WTC11 (cell line): ENCODE results near the gene PDE3B. TPM values are rescaled to one million over a fixed set of nuclear protein-coding genes. Genes with fewer than 3 reads are reported as not detected.

Experiments
- ATF1 ChIP-seq: sonication (generic); formaldehyde crosslinking; IDR thresholded peaks from 2 replicates; pipeline ENCODE4 v1.8.1; 2023; ENCODE audit warnings: mild to moderate bottlenecking, moderate library complexity, missing genetic modification reagents
- CREB1 ChIP-seq: sonication (generic); formaldehyde crosslinking; IDR thresholded peaks from 2 replicates; pipeline ENCODE4 v1.8.0; 2023; ENCODE audit warnings: mild to moderate bottlenecking, missing genetic modification reagents
- E2F1 ChIP-seq: sonication (generic); formaldehyde crosslinking; IDR thresholded peaks from 2 replicates; pipeline ENCODE4 v1.8.0; 2022; ENCODE audit warnings: mild to moderate bottlenecking, missing genetic modification reagents
- ELF4 ChIP-seq: sonication (generic); formaldehyde crosslinking; IDR thresholded peaks from 2 replicates; pipeline ENCODE4 v1.8.1; 2022; ENCODE audit warnings: low read depth, mild to moderate bottlenecking, moderate library complexity, missing genetic modification reagents
- EMX1 ChIP-seq: fragments of 250-450 bp; sonication (Bioruptor Pico); IDR thresholded peaks from 2 replicates; pipeline ENCODE4 v1.8.0; 2021; ENCODE audit warnings: mild to moderate bottlenecking
- GTF2I ChIP-seq: fragments of 250-450 bp; sonication (Bioruptor Pico); conservative IDR thresholded peaks from 2 replicates; pipeline ENCODE4 v1.4.0; 2021; ENCODE audit warnings: mild to moderate bottlenecking
- JAZF1 ChIP-seq: fragments of 250-450 bp; sonication (Bioruptor Pico); IDR thresholded peaks from 2 replicates; pipeline ENCODE4 v1.9.0; 2021; ENCODE audit warnings: moderate library complexity, mild to moderate bottlenecking, inconsistent platforms
- KAT7 ChIP-seq: sonication (generic); formaldehyde crosslinking; IDR thresholded peaks from 2 replicates; pipeline ENCODE4 v1.8.1; 2023; ENCODE audit warnings: missing genetic modification reagents, mild to moderate bottlenecking, borderline replicate concordance
- MYBL2 ChIP-seq: sonication (generic); formaldehyde crosslinking; IDR thresholded peaks from 2 replicates; pipeline ENCODE4 v1.8.1; 2023; ENCODE audit warnings: mild to moderate bottlenecking, moderate library complexity, missing genetic modification reagents
- NFYB ChIP-seq: sonication (generic); formaldehyde crosslinking; conservative IDR thresholded peaks from 2 replicates; pipeline ENCODE4 v1.8.0; 2022; ENCODE audit warnings: low read depth, missing genetic modification reagents
- NR2C2 ChIP-seq: sonication (generic); formaldehyde crosslinking; IDR thresholded peaks from 2 replicates; pipeline ENCODE4 v1.8.0; 2022; ENCODE audit warnings: mild to moderate bottlenecking, missing genetic modification reagents
- PRRX2 ChIP-seq: fragments of 250-450 bp; sonication (Bioruptor Pico); IDR thresholded peaks from 2 replicates; pipeline ENCODE4 v1.8.0; 2021; ENCODE audit warnings: mild to moderate bottlenecking
- TEAD4 ChIP-seq: sonication (generic); formaldehyde crosslinking; IDR thresholded peaks from 2 replicates; pipeline ENCODE4 v1.8.0; 2022; ENCODE audit warnings: mild to moderate bottlenecking, missing genetic modification reagents
- TP53 ChIP-seq: sonication (generic); formaldehyde crosslinking; IDR thresholded peaks from 2 replicates; pipeline ENCODE4 v1.8.1; 2023; ENCODE audit warnings: mild to moderate bottlenecking, missing genetic modification reagents
- ZBTB21 ChIP-seq: sonication (generic); formaldehyde crosslinking; IDR thresholded peaks from 2 replicates; pipeline ENCODE4 v1.8.1; 2023; ENCODE audit warnings: mild to moderate bottlenecking, missing genetic modification reagents, borderline replicate concordance
- ZBTB43 ChIP-seq: sonication (generic); formaldehyde crosslinking; IDR thresholded peaks from 2 replicates; pipeline ENCODE4 v1.8.1; 2023; ENCODE audit warnings: mild to moderate bottlenecking, missing genetic modification reagents
- ZNF219 ChIP-seq: sonication (generic); formaldehyde crosslinking; IDR thresholded peaks from 2 replicates; pipeline ENCODE4 v1.8.0; 2023; ENCODE audit warnings: missing genetic modification reagents, mild to moderate bottlenecking, borderline replicate concordance
- ZNF232 ChIP-seq: sonication (generic); formaldehyde crosslinking; IDR thresholded peaks from 2 replicates; pipeline ENCODE4 v1.8.0; 2022; ENCODE audit warnings: mild to moderate bottlenecking, missing genetic modification reagents
- ZNF416 ChIP-seq: fragments of 250-450 bp; sonication (Bioruptor Pico); IDR thresholded peaks from 2 replicates; pipeline ENCODE4 v1.9.0; 2021; ENCODE audit warnings: mild to moderate bottlenecking, inconsistent platforms
- ZNF425 ChIP-seq: fragments of 250-450 bp; sonication (Bioruptor Pico); conservative IDR thresholded peaks from 2 replicates; pipeline ENCODE4 v1.9.0; 2021; ENCODE audit warnings: mild to moderate bottlenecking
- total RNA-seq: library from RNA; stranded (reverse); gene quantifications from 3 replicates; pipeline ENCODE4 v1.2.3, GENCODE V29; 2021
- TF ChIP-seq, protein P1 (sequence below): sonication (generic); formaldehyde crosslinking; IDR thresholded peaks from 2 replicates; pipeline ENCODE4 v1.8.1; 2022; ENCODE audit warnings: low read depth, mild to moderate bottlenecking, moderate library complexity, missing genetic modification reagents, borderline replicate concordance
- TF ChIP-seq, protein P2 (sequence below): fragments of 250-450 bp; sonication (Bioruptor Pico); IDR thresholded peaks from 2 replicates; pipeline ENCODE4 v1.9.0; 2021; ENCODE audit warnings: mild to moderate bottlenecking, borderline replicate concordance
- TF ChIP-seq, protein P3 (sequence below): fragments of 250-450 bp; sonication (Bioruptor Pico); IDR thresholded peaks from 2 replicates; pipeline ENCODE4 v2.1.2; 2022; ENCODE audit warnings: mild to moderate bottlenecking, moderate library complexity
- TF ChIP-seq, protein P4 (sequence below): sonication (generic); formaldehyde crosslinking; IDR thresholded peaks from 2 replicates; pipeline ENCODE4 v1.8.0; 2023; ENCODE audit warnings: missing genetic modification reagents

Gene PDE3B
- total RNA-seq, 1 experiment from 2014 or later, result 9.6 TPM

GRCh38 chr11:14891143-14892035, 247.8 kb downstream of the PDE3B start (continued):
- peak; percentile 99 for TF ChIP-seq E2F1 (CRISPR knock-in tag)
- TF ChIP-seq ELF4 (CRISPR knock-in tag), result peak; percentile 95
- no peak for TF ChIP-seq ZNF416 (CRISPR knock-in tag)
- TF ChIP-seq, protein P1, sequence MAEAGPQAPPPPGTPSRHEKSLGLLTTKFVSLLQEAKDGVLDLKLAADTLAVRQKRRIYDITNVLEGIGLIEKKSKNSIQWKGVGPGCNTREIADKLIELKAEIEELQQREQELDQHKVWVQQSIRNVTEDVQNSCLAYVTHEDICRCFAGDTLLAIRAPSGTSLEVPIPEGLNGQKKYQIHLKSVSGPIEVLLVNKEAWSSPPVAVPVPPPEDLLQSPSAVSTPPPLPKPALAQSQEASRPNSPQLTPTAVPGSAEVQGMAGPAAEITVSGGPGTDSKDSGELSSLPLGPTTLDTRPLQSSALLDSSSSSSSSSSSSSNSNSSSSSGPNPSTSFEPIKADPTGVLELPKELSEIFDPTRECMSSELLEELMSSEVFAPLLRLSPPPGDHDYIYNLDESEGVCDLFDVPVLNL (CRISPR knock-in tag), result peak; percentile 93
- no peak for TF ChIP-seq PRRX2 (CRISPR knock-in tag)
- TF ChIP-seq, protein P2, sequence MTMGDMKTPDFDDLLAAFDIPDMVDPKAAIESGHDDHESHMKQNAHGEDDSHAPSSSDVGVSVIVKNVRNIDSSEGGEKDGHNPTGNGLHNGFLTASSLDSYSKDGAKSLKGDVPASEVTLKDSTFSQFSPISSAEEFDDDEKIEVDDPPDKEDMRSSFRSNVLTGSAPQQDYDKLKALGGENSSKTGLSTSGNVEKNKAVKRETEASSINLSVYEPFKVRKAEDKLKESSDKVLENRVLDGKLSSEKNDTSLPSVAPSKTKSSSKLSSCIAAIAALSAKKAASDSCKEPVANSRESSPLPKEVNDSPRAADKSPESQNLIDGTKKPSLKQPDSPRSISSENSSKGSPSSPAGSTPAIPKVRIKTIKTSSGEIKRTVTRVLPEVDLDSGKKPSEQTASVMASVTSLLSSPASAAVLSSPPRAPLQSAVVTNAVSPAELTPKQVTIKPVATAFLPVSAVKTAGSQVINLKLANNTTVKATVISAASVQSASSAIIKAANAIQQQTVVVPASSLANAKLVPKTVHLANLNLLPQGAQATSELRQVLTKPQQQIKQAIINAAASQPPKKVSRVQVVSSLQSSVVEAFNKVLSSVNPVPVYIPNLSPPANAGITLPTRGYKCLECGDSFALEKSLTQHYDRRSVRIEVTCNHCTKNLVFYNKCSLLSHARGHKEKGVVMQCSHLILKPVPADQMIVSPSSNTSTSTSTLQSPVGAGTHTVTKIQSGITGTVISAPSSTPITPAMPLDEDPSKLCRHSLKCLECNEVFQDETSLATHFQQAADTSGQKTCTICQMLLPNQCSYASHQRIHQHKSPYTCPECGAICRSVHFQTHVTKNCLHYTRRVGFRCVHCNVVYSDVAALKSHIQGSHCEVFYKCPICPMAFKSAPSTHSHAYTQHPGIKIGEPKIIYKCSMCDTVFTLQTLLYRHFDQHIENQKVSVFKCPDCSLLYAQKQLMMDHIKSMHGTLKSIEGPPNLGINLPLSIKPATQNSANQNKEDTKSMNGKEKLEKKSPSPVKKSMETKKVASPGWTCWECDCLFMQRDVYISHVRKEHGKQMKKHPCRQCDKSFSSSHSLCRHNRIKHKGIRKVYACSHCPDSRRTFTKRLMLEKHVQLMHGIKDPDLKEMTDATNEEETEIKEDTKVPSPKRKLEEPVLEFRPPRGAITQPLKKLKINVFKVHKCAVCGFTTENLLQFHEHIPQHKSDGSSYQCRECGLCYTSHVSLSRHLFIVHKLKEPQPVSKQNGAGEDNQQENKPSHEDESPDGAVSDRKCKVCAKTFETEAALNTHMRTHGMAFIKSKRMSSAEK (CRISPR knock-in tag), result no peak
- TF ChIP-seq ZNF219 (CRISPR knock-in tag), result peak; percentile 98
- peak; percentile 99 for TF ChIP-seq TEAD4 (CRISPR knock-in tag)
- peak; percentile 99 for TF ChIP-seq CREB1 (CRISPR knock-in tag)
- peak; percentile 100 for TF ChIP-seq ZNF232
- TF ChIP-seq ZBTB43, result peak; percentile 98
- peak; percentile 97 for TF ChIP-seq KAT7 (CRISPR knock-in tag)
- TF ChIP-seq JAZF1 (CRISPR knock-in tag), result no peak
- TF ChIP-seq, protein P3, sequence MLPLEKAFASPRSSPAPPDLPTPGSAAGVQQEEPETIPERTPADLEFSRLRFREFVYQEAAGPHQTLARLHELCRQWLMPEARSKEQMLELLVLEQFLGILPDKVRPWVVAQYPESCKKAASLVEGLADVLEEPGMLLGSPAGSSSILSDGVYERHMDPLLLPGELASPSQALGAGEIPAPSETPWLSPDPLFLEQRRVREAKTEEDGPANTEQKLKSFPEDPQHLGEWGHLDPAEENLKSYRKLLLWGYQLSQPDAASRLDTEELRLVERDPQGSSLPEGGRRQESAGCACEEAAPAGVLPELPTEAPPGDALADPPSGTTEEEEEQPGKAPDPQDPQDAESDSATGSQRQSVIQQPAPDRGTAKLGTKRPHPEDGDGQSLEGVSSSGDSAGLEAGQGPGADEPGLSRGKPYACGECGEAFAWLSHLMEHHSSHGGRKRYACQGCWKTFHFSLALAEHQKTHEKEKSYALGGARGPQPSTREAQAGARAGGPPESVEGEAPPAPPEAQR (CRISPR knock-in tag), result no peak
- TF ChIP-seq EMX1, result no peak
- peak; percentile 93 for TF ChIP-seq ZBTB21
- peak; percentile 63 for TF ChIP-seq NFYB (CRISPR knock-in tag)
- TF ChIP-seq ATF1 (CRISPR knock-in tag), result peak; percentile 99
- TF ChIP-seq, protein P4, sequence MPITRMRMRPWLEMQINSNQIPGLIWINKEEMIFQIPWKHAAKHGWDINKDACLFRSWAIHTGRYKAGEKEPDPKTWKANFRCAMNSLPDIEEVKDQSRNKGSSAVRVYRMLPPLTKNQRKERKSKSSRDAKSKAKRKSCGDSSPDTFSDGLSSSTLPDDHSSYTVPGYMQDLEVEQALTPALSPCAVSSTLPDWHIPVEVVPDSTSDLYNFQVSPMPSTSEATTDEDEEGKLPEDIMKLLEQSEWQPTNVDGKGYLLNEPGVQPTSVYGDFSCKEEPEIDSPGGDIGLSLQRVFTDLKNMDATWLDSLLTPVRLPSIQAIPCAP (CRISPR knock-in tag), result peak; percentile 99
- peak; percentile 90 for TF ChIP-seq NR2C2
- TF ChIP-seq ZNF425 (CRISPR knock-in tag), result no peak
- peak; percentile 99 for TF ChIP-seq TP53
- TF ChIP-seq MYBL2 (CRISPR knock-in tag), result peak; percentile 98
- TF ChIP-seq GTF2I (CRISPR knock-in tag), result no peak
